Transverse colon (tissue), 4 donors: ENCODE measurements around the gene PREX1. TPM values are rescaled to one million over a fixed set of nuclear protein-coding genes. Genes with fewer than 3 reads are reported as not detected.

Experiments used
- DNase-seq: peaks from one replicate; pipeline ENCODE4 v3.0.0-alpha.2; 2019
- H3K27ac ChIP-seq, 4 donors: fragments of 200-600 bp; sonication (generic); 2 replicates each; pipeline ENCODE4 v1.5.1; 2016 to 2018; ENCODE audit warnings: inconsistent platforms in 4 of 4
- H3K27me3 ChIP-seq: fragments of 200-600 bp; sonication (generic); 2 replicates; pipeline ENCODE4 v1.5.1; 2017; ENCODE audit warnings: inconsistent platforms
- H3K36me3 ChIP-seq, 4 donors: fragments of 200-600 bp; sonication (generic); 2 replicates each; pipeline ENCODE4 v1.5.1; 2017 to 2019; ENCODE audit warnings: inconsistent platforms in 4 of 4
- H3K4me1 ChIP-seq, 4 donors: fragments of 200-600 bp; sonication (generic); 2 replicates each; pipeline ENCODE4 v1.5.1; 2017 to 2020; ENCODE audit warnings: inconsistent platforms in 4 of 4
- H3K4me3 ChIP-seq, 4 donors: fragments of 200-600 bp; sonication (generic); 1 replicate in 1 of 4; 2 replicates in 3 of 4; pipeline versions ENCODE4 v1.5.1 to v1.6.1; 2017 to 2019; ENCODE audit warnings: inconsistent platforms in 4 of 4
- H3K9me3 ChIP-seq, 2 donors: fragments of 200-600 bp; sonication (generic); 2 replicates each; pipeline ENCODE4 v1.5.1; 2017 to 2019; ENCODE audit warnings: inconsistent platforms in 2 of 2
- EP300 ChIP-seq: sonication (generic); formaldehyde crosslinking; IDR thresholded peaks from one replicate; pipeline ENCODE4 v1.6.1; 2017; ENCODE audit warnings: antibody characterized with exemption, low read depth
- POLR2A ChIP-seq: fragments of 450-650 bp; IDR thresholded peaks from one replicate; pipeline ENCODE4 v1.6.1; 2016; ENCODE audit warnings: antibody characterized with exemption, mild to moderate bottlenecking, moderate library complexity
- POLR2AphosphoS5 ChIP-seq, 3 donors: sonication (generic); formaldehyde crosslinking; IDR thresholded peaks; one replicate each; pipeline ENCODE4 v1.6.1; 2016; ENCODE audit warnings: antibody characterized with exemption in 3 of 3
- WGBS, 2 donors: methylation state at CpG; one replicate each; pipeline ENCODE4 v1.1.5; 2018; ENCODE audit warnings: low coverage in 1 of 2; 5-methylcytosine and 5-hydroxymethylcytosine counted together
- in situ Hi-C, 4 donors: fragments of 200-750 bp; cut with MboI; loops; one replicate each; pipeline versions ENCODE4 v1.15.0 to v1.15.1; 2017; ENCODE audit warnings: low sequenced_read_pairs in 3 of 4, low pct_ligation_motif_present in 1 of 4, low pct_unique_long_range_greater_than_20kb in 1 of 4
- intact Hi-C: fragments of 100-400 bp; cut with DNase I; formaldehyde crosslinking; loops from one replicate; pipeline ENCODE4 v1.15.1; 2023; ENCODE audit warnings: low total_unique reads
- total RNA-seq, 4 donors: library from RNA; depleted of rRNA; stranded (reverse); fragments of >200 nt; gene quantifications; one replicate each; pipeline ENCODE4 v1.1.0, GENCODE V29; 2016
- TF ChIP-seq, protein P1 (sequence below), 5 experiments: fragments of 200-600 bp in 3 of 5; fragments of 450-650 bp in 2 of 5; sonication (generic) in 3 of 5; IDR thresholded peaks; 1 replicate in 2 of 5; 2 replicates in 3 of 5; pipeline ENCODE4 v1.5.1; 2016 to 2017; ENCODE audit warnings: antibody characterized with exemption in 5 of 5, inconsistent platforms in 3 of 5, mild to moderate bottlenecking in 2 of 5, moderate library complexity in 1 of 5

The PREX1 gene
- total RNA-seq, 4 donors from 2014 or later, result 10.9 to 29.9 (median 16.6) TPM

GRCh38 chr20:48855046-48855445, 27.2 kb upstream of the PREX1 start:
- no peak for TF ChIP-seq EP300
- TF ChIP-seq POLR2AphosphoS5 (IDR thresholded peaks at IDR 0.05), result no peak
- TF ChIP-seq, protein P1, sequence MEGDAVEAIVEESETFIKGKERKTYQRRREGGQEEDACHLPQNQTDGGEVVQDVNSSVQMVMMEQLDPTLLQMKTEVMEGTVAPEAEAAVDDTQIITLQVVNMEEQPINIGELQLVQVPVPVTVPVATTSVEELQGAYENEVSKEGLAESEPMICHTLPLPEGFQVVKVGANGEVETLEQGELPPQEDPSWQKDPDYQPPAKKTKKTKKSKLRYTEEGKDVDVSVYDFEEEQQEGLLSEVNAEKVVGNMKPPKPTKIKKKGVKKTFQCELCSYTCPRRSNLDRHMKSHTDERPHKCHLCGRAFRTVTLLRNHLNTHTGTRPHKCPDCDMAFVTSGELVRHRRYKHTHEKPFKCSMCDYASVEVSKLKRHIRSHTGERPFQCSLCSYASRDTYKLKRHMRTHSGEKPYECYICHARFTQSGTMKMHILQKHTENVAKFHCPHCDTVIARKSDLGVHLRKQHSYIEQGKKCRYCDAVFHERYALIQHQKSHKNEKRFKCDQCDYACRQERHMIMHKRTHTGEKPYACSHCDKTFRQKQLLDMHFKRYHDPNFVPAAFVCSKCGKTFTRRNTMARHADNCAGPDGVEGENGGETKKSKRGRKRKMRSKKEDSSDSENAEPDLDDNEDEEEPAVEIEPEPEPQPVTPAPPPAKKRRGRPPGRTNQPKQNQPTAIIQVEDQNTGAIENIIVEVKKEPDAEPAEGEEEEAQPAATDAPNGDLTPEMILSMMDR (IDR thresholded peaks at IDR 0.05), result no peak
- TF ChIP-seq POLR2A, result no peak
- Histone ChIP-seq H3K4me1 (no peaks in the 10 kb centered on the region), H3K27ac (no peak overlapping the region), H3K36me3 (no peaks in the 10 kb centered on the region), H3K9me3 (no peaks in the 10 kb centered on the region), H3K4me3 (no peak overlapping the region), H3K27me3 (no peaks in the 10 kb centered on the region)
- intact Hi-C loops, result no loop called here
- in situ Hi-C loops, result no loop called here
- no peak for DNase-seq
- whole genome bisulfite sequencing, 2 donors, result 87 to 95% methylated on average over 4 of the region's 4 CpGs

DNA sequence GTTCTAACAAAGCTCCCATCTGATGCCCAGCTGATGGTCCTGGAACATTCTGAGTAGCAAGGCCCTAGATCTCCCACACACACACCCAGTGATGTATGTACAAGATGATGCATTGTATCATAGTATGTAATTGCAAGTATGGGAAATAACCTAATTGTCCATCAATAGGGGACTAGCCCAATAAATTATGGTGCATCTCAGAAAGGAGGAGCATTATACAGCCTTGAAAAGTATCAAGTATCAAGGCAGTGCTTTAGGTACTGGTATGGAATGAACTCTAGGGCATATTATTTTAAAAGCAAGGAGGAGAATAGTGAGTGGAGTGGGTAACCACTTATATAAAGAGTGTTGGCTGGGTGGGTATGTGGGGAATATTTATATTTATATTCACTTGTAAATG, 24.8 kb upstream of the PREX1 start:
- Histone ChIP-seq H3K36me3 (no peaks in the 10 kb centered on the region), H3K9me3 (no peaks in the 10 kb centered on the region), H3K27ac (no peak overlapping the region), H3K27me3 (no peaks in the 10 kb centered on the region), H3K4me1 (no peaks in the 10 kb centered on the region), H3K4me3 (no peak overlapping the region)
- no peak for DNase-seq
- intact Hi-C loops, result no loop called here
- in situ Hi-C loops, result no loop called here
- no peak for TF ChIP-seq EP300
- no peak for TF ChIP-seq POLR2AphosphoS5 (IDR thresholded peaks at IDR 0.05)
- TF ChIP-seq, protein P1 (IDR thresholded peaks at IDR 0.05), result no peak
- no peak for TF ChIP-seq POLR2A

DNA sequence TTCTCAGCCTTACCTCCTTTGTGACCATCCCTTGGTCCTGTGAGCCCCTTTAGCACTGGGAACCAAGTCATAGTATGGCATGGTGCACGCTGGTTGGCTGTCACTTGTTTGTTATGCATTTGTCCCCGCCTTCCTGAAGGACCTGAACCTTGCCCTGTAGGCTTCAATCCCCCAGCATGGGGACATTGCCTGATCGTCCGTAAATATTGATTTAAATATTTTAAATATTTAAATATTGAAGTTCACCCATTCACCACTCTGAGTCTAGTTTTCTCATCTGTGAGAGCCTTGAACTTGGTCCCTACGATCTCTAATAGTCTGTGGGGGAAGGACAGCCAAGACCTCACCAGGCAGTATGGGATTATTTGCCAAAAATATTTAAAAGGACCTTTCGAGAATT, 23.8 kb upstream of the PREX1 start:
- H3K4me1 ChIP-seq, result no peaks in the 10 kb centered on the region
- TF ChIP-seq EP300 (no peak), POLR2A (no peak)
- no peaks in the 10 kb centered on the region for H3K27me3 ChIP-seq
- intact Hi-C loops (no loop called here), in situ Hi-C loops (no loop called here)
- H3K9me3 ChIP-seq, result no peaks in the 10 kb centered on the region
- no peak overlapping the region for H3K27ac ChIP-seq
- no peak overlapping the region for H3K4me3 ChIP-seq
- DNase-seq, result no peak
- WGBS, 2 donors, result 79 to 83% methylated on average over 6 of the region's 6 CpGs
- H3K36me3 ChIP-seq, result no peaks in the 10 kb centered on the region

- 81 to 84% methylated on average over 6 of the region's 6 CpGs for WGBS, 2 donors
- in situ Hi-C loops (no loop called here), intact Hi-C loops (no loop called here)
Measured at GRCh38 chr20:48850977-48851299, 23.1 kb upstream of the PREX1 start.

GRCh38 chr20:48850257-48850976, 22.6 kb upstream of the PREX1 start:
- H3K36me3 ChIP-seq, result no peaks in the 10 kb centered on the region
- H3K9me3 ChIP-seq, result no peaks in the 10 kb centered on the region
- H3K27me3 ChIP-seq, result no peaks in the 10 kb centered on the region
- H3K27ac ChIP-seq, result no peak overlapping the region
- no peaks in the 10 kb centered on the region for H3K4me1 ChIP-seq
- WGBS, 2 donors, result 76 to 85% methylated on average over 4 to 11 of the region's 11 CpGs
- no peak for DNase-seq
- in situ Hi-C loops (no loop called here), intact Hi-C loops (no loop called here)
- TF ChIP-seq, protein P1 (IDR thresholded peaks at IDR 0.05), result no peak
- TF ChIP-seq EP300 (no peak), POLR2A (no peak), POLR2AphosphoS5 (IDR thresholded peaks at IDR 0.05) (no peak)
- H3K4me3 ChIP-seq, result no peak overlapping the region

More at GRCh38 chr20:48850977-48851299, 23.1 kb upstream of the PREX1 start:
- Histone ChIP-seq H3K9me3 (no peaks in the 10 kb centered on the region), H3K27ac (no peak overlapping the region), H3K36me3 (no peaks in the 10 kb centered on the region), H3K4me3 (no peak overlapping the region), H3K4me1 (no peaks in the 10 kb centered on the region), H3K27me3 (no peaks in the 10 kb centered on the region)
- TF ChIP-seq POLR2AphosphoS5 (IDR thresholded peaks at IDR 0.05) (no peak), EP300 (no peak)
- DNase-seq, result no peak
